AML-193 (cell line): ENCODE measurements around the gene FAM83B.
"Not testable (repeated sequence)": the region's sequence is repeated elsewhere in the genome, so short reads cannot be mapped to it uniquely, and the experiment has no call there.

Experiments
- DNase-seq, 2 experiments: peaks; one replicate each; lab custom pipeline; 2025; lab: John Stamatoyannopoulos, UW

FAM83B gene

DNA sequence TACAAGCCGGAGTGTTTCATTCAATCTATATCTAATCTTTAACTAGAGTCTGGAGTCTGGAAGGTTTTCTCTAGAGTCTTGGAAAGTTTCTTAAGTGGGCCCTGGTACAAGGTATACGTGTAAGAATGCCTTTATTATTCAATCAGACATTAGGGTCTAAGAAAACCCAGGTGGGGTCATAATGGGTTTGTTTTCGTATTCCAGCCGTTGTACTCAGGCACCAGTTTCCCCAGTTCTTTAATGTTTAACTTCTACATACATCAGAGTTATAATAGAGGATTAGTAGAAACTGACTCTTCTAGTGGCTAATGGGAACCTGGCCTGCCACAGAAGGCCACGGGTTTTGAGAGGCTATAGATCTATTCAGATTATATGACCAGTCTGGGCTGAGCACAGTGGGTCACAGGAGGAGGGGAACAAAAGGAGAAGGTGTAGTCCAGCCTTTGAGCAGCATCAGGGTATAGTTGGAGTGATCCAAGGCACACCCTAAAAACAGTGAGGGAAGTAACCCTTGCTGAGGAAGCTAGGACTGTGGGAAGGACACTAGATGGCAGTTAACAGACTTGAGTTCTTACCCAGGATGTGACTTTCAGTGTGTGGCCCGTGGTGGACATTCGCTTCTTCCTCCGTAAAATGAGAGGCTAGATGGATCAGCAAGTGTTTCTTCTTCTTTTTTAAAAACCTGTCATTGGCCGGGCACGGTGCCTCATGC is 15.5 kb downstream of the FAM83B start:
- DNase-seq: no peak

DNA sequence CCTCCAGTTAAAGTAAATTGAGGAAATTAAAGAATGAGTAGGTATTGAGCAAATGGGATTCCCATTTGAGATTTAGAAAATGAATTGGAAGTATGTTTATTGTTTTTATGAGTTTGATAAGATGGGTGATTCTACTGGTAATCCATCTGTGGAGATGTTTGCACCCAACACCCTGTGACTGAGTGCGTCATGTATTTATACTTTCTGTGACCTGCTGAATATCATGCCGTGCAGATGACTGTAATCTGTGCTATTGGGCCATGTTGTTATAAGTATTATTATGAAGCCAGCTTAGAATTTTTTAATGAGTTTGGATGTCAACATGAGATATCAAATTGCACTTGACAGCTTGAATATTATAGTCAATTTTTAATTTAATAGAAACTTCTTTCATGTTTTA is 17.7 kb downstream of the FAM83B start:
- DNase-seq: no peak

DNA sequence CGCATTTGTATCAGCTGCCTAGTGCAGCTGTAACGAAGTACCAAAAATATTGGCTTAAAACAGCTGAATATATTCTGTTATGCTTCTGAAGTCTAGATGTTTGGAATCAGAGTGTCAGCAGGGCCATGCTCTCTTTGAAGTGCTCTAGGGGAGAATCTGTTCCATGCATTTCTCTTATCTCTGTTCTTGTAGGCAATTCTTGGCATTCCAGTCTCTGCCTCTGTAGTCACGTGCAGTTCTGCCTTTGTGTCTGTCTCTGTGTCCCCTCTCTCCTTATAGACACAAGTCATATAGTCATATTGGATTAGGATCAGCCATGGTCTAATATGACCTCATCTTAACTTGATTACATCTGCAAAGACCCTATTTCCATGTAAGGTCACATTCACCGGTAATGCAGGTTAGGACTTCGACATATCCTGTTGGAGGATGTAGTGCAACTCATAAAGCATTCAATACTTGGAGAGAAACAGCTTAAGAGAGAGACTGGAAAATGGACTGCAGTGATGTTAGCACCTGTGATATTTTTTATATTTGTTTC is 18.6 kb downstream of the FAM83B start:
- no peak for DNase-seq

DNA sequence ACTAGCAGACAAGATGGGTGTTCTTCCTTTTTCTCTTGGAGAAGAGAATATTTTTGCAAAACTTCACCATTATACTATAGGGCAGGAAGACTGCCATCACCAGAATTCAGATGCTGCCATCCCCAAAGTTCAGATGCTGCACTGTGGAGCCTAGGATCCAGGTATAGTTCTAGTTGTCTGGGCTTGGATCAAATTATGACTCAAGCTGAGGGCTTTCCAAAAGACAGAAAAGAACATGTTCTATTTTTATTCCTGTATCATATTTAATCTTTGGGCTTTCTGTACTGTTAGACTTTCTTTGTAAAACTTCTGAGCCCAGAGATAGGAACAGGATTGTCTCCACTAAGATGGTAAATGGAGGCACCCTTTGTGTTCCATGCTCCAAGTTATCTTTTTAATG is 22.0 kb downstream of the FAM83B start:
- DNase-seq: no peak

DNA sequence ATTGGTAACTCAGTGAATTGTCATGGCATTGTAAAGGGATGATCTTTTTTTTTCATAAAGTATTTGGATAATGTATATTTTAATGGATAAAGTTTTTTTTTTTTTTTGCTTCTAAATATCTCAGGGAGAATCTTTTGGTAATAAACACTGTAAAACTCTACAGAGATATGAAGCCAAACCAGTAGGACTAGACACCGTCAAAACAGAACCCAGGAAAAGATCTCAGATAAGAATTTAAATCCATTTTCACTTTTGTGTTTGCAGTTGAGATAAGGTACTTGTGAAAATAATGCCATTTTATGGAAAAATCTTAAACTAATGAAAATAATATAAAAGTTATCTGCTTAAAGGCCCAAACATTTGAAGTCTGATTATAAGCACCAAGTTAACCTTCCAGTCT is 27.0 kb downstream of the FAM83B start:
- DNase-seq: no peak

DNA sequence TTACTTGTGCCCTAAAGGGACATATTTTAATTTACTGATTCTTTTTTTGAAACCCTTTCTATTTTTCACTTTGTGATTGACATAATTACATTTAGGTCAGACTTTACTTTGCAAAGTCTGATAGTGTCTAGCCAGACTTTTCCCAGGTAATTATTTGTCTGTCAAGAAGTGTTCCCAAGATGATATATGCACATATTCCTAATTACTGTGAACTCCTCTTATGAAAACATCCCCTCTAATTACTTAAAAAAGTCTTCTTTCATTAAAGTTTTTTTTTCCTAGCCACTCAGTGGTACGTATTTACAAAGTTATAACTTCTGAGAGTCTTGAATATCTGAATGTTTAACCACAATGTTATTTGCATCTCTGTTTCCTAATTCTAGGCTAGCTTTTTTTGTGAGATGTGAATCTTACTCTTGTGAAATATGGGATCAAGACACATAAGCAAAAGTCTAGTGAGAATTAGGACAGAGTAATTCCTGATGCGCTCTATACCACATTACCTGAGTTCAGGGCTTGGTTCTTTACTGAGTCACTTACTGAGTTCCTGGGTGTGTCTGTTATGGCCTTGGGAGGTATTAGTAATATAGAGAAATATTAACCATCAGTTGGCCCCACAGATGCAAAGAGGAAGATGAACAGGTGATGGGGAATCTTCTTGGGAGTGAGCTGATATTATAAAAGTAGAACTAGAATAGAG is 27.9 kb downstream of the FAM83B start:
- DNase-seq: no peak

DNA sequence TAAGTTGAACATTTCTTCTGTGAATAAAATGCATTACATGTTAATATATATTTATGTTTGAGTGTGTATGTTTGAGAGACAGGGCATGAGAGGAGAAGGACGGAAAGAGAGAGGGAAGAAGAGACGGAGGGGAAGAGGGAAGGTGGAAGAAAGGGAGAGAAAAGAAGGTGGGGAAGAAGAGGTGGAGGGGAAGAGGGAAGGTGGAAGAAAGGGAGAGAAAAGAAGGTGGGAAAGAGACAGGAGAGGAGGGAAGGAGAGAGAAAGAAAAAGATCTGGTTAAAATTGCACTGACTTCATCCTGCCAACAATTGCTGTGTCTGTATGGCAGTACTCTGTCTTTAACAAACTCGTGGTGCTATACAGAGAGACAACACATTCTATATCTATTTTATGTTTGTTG is 29.0 kb downstream of the FAM83B start:
- DNase-seq: no peak

DNA sequence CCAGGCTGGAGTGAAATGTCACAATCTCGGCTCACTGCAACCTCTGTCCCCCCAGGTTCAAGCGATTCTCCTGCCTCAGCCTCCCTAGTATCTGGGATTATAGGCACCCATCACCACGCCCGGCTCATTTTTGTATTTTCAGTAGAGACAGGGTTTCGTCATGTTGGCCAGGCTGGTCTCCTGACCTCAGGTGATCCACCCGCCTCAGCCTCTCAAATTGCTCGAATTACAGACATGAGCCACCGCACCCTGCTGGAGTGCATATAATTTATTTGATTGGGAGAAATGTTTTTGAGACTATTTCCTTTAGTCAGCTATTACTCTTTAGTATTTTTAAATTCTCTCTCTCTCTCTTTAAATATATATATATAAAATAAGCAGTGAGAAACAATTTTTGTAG is 29.8 kb downstream of the FAM83B start:
- DNase-seq: no peak

DNA sequence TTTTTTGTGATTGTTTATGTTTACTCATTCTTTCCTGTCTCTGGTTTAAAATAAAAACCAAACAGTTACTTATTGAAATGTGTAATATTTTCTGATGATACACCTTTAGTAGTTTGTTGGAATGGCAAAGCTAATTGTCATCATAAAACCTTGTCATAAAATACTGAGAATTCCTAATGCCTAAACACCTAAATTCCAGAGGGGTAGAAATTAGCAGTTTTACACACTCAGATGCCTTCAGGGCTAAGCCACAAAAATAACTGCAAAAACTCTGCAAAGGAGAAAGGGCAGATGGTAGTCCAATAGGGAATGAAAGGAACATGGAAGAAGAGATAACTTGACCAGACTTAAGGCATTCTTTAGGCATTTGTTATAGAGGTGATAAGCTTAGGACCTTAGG is 30.3 kb downstream of the FAM83B start:
- DNase-seq: no peak

DNA sequence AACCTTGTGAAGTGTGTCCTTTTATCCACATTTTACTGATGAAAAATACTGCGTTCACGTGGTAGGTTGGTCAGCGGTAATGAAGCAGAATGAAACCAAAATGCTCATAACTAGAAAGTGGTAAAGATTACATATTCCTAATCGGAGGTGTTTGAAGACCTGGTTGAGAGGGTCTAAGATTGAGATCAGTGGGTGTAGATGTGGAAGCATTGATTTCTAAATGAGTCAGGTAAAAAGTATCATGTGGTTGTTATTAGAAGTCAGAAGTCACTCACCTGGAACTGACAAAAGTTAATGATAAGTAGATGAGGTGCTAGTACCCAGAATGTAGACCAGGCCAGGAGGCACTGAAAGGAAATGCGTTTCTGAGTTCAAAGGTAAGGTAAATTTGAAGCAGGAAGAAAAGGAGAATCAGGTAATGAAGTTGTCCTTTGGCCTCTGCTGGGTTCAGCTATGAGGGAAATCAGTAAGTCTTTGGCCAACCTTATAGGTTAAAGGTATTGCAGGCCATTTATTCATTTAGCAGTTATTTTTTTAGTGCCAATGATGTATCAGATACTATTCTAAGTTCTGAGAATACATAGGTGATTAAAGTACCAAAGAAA is 31.2 kb downstream of the FAM83B start:
- DNase-seq: no peak

DNA sequence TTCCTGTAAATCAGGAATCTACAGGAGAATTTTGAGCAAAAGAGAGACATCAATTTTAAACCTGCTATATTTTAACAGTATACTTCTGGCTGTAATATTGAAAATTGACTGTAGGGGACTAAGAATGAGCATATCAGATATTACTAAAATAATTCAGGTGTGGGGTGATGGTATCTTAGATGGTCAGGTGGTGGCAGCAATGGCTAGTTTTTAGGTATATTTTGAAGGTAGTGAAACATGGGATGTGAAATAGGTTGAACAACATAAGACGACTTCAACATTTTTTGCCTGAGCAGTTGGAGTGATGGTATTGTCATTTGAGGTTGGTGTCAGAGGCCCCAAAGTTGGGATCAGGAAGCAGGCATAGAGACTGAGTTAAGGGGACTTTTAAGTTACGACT is 32.1 kb downstream of the FAM83B start:
- DNase-seq: no peak

DNA sequence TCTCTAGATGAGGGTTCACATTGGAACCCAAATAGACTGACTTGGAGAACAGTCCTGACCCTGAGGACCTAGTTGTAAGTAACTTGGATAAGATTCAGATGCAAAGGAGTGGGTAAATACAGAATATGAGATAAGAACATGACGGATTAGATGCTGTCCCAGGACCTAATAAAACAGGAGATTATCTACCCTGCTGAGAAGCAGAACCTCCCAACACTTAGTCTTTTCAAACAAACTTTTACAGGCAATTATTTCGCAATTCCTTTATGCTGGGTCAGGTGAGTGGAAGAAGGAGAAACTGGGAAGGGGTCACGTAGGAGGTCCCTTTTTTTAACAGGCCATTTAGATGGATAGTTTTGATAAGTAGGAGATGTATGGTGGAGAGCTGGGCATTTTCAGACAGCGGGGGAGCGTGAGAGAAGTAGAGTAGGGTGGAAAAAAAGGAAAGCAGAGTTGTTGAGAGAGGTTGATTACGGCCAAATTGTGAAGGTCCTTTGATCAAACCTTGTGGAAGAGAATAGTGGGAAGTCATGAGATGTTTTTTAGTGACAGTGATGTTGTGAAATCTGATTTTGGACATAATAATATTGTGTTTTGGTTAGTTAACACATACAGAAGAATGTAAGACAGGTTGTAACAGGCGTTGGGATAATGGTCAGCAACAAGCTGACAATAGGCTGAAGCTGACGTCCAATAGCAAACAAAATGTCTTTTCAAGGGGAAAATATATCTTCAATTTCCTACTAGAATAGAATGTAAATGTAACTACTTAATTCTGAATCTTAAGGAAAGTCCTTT is 32.8 kb downstream of the FAM83B start:
- DNase-seq: no peak

DNA sequence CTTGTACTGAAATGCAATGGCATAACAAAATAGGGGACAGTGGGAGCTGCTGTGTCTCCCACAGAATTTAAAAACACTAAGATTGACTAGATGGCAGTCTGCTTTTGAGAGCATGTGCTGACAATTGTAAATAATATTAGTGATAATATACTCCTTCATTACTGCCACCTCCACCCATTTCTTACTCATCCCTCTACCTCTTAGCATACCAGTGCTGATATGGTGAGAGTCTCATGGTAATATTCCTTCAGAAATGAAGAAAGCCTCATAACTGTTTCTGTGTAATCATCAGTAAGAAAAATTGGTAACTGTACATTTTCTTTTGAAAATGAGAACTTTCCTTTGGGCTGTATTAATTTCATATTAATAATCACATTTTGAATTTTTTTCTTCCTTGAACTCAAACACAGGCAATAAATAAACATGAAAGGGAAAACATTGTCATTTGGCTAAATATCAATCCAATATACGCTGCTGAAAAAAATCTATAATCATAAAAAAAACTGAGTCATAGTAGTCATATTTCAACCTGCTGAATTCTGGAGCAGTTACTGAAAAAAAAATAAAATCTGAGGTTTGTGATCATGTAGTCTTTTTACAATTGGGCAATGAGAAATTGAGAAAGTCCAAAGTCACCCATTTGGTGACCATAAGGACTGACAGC is 34.6 kb downstream of the FAM83B start:
- no peak for DNase-seq

DNA sequence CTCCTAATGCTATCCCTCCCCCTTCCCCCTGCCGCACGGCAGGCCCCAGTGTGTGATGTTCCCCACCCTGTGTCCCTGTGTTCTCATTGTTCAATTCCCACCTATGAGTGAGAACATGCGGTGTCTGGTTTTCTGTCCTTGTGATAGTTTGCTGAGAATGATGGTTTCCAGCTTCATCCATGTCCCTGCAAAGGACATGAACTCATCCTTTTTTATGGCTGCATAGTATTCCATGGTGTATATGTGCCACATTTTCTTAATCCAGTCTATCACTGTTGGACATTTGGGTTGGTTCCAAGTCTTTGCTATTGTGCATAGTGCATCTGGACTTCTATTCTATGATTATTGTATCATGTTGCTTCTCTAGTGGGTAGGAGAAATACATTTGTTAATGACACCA is 35.3 kb downstream of the FAM83B start:
- DNase-seq: not testable (repeated sequence)

DNA sequence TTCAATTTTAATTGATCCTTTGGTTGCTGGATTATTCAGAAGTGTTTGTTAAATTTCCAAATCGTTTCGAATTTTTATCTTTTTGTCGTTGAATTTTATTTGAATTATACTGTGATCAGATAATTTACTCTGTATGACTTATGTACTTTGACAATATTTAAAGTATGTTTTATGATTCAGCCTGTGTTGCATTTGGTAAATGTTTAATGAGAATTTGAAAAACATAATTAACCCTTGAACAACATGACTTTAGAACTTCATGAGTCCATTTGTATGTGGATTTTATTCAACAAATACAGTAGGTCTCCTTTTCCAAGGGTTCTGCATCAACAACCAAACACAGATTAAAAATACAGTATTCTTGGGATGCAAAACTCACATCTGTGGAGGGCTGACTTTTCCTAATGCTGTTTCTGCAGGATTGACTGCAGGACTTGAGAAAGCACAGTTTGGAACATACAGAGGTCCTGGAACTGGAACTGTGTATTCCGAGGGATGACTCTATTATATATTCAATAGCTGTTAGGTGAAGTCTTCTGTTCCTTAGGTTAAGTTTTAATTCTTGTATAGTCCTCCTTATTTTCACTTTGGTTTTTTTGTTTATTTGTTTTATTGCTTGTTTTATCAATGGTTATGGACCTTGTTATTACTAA is 40.5 kb downstream of the FAM83B start:
- no peak for DNase-seq

DNA sequence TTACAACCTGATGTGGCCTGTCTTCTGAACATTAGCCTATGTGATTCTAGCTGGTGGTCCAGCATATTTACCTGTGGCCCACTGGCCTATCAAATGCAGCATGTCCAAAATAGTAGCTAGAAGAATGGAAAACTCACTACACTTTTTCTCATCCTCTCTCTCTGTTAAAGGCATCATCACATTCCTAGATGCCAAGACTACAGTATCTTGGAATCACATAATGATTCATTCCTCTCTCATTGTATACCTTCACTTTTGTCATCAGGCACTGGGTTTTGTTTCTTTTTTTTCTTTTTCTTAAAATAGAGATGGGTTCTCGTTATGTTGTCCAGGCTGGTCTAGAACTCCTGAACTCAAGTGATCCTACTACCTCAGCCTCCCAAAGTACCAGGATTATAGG is 45.0 kb downstream of the FAM83B start:
- no peak for DNase-seq

DNA sequence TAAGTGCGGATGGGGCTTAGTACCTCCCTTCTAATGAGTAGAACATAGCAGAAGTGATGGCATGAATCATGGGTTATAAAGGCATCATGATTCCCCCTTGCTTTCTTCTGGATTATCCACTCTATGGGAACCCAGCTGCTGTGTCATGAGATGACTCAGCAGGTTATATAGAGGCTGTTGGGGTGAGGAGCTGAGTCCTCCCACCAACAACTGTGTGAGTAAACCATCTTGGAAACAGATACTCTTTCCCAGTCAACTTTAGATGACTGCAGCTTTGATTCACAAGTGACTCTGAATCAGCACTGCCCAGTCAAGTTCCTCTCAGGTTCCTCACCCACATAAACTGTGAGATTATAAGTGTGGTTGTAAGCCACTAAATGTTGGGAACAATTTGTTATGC is 46.3 kb downstream of the FAM83B start:
- no peak for DNase-seq

DNA sequence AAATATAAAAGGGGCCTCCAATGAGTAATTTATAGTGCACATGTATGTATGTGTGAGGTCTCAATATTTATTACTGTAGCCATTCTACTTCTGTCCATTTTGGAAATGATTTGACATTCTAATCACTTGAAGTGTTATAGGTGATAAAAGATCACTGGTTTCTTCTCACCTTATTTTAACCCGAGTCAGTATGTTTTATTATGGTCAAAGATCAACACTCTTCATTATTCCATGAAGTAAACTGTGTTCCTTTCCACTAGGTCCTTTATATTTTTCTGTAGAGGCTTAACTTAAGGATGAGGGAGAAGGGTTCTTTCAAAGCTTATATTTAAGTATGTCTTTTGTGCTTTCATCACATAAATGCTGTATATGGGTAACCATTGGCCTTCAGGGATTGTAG is 47.2 kb downstream of the FAM83B start:
- DNase-seq: no peak

DNA sequence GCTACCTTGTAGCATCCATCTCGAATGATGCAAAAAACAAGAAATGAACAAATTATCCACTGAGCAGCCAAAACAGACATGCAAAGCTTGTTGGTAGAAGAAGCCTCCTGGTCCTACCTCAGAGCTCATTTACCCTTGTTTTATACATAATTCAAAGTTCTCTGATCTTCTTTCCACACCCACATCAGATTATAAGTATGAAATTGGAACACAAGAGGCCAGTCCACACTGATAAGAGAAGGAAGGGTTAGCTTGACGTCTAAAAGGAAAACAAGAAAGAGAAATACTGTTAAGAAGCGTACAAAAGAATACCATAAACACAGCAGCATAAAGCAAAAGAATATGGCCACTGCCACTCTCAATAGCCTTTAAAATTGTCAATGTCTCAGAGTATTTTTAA is 49.7 kb downstream of the FAM83B start:
- no peak for DNase-seq

DNA sequence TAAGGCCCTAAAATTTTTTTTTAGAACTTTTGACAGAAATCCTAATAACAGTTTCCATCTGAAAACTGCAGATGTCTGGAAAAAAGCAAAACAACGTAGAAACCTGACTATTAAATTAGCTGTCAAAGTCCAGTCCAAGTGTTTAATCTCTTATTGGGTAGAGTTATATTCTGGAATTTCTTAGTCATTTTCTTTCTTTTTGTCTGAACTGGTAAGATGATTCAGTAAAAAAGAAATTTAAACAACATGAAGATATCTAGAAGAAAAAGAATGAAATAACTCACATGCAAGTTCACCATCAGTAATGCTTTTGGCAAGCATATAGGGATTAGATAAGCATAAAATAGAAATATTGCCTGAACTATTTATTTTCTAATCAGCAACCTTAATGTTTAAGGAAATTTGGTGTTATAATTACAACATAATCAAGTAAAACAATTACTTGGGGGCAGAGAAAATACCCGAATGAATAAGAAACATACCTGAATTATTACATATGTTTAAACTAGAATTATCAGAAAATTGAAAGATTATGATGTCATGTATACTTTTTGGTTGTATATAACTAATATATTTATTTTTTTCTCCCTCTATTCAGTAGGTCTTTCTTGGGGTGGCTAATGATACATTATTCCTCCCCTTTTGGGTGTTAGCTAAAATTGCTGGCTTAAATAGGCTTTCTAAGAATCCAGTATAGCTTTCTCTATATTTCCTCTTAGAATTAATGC is 51.1 kb downstream of the FAM83B start:
- DNase-seq: no peak

DNA sequence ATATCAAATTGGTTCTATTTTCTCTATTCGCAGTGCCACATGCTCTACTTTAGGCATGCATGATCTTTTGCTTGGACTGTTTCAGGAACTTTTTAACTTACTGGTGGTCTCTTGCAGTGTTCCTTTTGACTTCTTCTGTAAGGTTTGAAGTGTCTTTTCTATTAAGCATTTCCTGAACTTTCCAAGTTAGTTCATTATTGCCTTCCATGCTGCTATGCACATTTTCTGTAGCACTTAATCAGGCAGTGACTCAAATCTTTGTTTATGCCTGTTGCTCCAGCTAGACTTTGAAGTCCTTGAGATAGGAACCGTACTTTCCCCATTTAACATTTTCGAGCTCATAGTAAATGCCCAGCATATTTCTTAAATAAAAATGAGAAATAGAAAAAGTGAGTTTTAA is 52.2 kb downstream of the FAM83B start:
- DNase-seq: no peak
